Activated effector memory CD4-positive, alpha-beta T cell treated with anti-CD3 and anti-CD28 coated beads, Interleukin-2, amount 50 U/mL, for 16 hours (primary cell): ENCODE data around the gene BBOF1.

Experiments used
- DNase-seq: peaks from one replicate; pipeline ENCODE4 v3.0.0-alpha.2; 2020

The BBOF1 gene

DNA sequence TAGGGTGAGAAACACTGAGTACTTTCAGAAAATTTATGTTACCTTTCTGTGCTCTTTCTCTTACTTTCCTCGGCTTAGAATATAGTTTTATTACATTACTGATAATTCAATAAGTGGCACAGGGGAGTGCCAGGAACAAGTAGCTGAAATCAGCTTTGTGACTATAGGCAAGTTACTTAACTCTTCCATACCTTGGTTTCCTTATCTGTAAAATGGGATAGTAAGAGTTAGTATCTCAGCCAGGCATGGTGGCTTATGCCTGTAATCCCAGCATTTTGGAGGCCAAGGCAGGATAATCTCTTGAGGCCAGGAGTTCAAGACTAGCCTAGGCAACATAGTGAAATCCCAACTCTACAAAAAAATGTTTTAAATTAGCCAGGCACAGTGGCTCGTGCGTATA is 15.4 kb downstream of the BBOF1 start:
- no peak for DNase-seq

DNA sequence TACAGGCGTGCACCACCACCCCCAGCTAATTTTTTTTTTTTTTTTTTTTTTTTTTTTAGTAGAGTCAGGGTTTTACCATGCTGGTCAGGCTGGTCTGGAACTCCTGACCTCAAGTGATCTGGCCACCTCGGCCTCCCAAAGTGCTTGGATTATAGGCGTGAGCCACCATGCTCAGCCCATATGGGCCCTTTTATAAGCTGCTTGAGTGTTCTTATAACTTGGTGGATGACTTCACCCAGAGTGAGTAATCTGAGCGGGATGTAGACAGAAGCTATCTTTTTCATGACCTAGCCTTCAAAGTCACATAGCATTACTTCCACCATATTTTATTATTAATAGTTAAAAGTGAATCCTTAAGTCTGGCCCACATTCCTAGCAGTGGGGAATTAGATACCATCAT is 16.4 kb downstream of the BBOF1 start:
- no peak for DNase-seq

DNA sequence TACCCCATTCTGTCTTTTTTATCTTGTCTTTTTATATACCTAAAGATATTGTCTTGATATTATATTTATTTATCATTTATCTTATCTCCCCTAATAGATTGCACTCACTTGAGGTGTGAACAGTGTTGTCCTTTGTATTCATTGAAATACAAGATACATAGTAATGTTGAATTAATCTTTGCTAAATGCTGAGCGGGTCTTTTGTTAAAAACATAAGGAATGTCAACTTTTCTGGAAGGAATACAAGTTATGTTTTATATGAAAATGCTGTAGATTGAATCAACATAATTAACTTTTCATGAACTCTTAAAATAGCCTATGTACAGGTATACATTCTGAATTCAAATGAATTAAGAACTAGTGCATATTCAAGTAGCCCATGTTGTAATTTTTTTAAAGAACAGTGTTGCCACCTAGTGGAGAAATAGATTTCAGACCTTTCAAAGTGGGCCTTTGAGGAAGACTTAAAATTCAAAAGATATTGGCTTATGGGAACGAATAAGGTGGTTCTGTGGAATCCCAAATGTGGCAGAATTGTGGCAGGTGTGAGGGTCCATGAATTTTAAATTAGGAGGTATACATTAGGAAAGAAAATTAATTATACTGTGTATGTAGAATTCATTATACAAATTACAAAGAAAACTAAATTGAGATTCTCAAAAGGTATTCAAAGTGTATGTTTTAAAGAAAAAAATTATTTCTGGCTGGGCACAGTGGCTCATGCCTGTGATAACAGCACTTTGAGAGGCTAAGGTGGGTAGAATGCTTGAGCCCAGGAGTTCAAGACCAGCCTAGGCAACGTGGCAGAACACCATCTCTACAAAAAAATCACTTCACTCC is 19.1 kb downstream of the BBOF1 start:
- DNase-seq = no peak

DNA sequence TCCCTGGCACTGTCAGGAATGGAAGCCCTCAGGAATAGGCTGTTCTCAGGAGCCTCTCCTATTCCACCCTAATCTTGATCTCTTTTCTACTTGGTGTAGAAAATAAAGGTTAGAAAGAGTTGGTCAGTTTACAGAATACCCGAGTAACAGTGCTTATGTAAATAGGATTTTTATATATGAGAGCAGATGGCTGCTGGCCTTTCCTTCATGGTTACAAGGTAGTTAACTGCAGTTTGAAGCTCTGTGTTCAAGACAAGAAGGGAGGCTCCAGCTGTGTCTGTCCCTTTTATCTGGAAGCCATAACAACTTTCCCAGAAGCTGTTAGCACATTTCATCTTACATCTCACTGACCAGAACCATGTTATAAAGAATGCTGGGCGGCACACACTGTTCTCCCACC is 23.1 kb downstream of the BBOF1 start:
- DNase-seq = no peak

DNA sequence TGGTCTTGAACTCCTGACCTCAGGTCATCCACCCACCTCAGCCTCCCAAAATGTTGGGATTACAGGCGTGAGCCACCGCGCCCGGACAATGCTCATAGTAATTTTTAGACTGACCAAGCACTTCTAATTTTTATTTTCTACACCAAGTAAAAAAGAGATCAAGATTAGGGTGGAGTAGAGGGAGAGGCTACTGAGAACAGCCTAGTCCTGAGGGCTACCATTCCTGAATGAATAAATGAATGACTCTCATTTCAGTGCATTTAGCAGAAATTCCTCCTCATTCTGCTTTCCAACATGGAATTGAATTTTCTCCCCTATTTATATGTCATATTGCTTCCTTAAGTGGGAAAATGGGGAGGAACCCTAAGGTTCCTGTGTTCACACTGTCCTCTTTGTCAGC is 26.4 kb downstream of the BBOF1 start:
- DNase-seq = no peak

DNA sequence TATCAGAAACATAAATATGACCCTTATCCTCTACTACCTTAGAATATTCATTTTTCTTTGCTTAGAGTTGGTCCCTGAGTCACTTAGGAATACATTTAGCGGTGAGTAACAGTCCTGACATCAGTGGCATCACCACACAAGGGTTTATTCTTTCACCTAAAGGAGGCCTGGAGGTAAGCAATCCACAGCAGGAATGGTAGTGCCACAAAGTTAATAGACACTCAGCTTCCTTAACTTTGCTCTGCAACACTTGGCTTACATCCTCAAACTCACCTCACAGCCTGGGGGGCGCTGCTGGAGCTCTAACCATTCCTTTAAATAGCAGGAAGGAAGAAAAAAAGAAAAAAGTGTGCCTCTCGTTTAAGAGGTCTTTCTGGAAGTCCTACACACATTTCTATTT is 29.1 kb downstream of the BBOF1 start:
- no peak for DNase-seq

DNA sequence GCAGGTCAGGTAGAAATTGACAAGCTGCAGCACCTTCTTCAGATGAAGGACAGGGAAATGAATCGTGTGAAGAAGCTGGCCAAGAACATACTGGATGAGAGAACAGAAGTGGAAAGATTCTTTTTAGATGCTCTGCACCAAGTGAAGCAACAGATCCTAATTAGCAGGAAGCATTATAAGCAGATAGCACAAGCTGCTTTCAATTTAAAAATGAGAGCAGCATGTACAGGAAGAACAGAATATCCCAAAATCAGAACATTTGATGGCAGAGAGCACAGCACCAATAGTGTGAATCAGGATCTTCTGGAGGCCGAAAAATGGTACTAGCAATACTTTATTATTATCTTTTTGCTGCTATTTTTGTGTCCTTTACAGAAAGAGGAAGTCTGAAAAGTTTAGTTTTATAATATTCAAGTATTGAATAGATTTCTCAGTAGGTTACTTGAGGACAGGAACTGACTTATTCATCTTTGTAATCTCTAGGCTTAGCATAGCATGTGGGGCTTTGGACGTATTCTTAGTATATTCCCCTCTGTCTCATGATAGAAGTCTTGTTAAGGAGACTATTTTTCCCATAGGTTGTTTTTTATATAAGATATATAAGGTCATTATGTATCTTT is 30.8 kb downstream of the BBOF1 start:
- no peak for DNase-seq

DNA sequence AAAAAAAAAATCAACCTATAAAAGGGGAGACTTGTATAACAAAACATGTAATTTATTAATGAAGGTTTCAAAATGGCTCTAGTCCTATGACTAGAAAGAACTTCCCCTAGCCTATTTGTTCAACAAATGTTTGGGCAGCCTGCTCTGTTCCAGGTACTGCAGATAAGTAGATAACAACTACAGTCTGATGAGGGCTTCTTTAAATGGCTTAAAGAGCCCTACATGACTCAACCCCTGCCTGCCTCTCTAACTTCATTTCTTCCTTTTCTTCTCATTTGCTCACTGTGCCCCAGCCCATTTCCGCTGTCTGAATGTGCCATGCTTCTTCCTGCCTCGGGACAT is 43.6 kb downstream of the BBOF1 start:
- DNase-seq = no peak

DNA sequence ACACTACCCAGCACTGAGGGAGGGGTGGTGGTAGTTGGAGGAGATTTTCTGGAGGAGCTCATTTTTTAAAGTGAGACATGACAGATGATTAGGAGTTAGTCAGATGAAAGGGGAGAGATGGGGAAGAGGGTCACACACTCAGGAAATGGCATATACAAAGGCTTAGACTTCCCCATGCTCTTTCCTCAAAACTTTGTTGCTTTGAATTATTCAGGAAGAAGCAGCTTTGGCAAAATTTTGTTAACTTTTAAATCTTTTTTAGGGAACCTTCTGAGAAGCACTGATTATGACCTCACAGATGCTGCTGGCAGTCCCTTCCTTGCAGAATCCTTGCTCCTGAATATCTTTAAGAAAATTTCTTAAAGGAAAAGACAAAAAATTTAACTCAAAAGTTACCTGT is 45.3 kb downstream of the BBOF1 start:
- DNase-seq = no peak

DNA sequence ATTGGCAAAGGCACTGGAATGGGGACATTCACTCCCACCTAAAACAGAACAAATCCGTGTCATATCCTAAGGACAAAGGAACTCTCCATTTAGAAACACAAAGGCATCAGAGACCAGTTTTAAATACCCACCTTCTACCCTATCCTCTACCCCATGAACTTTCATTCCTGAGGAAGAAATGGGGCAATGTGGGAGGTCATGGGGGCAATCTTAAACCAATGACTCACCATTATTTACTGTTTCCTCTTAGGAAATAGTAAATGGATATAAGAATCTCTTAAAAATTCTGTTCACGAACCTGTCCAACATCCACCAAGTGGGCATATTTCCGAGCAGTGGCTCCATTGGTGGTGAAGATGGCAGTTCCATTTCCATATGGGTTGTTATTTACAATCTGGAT is 45.7 kb downstream of the BBOF1 start:
- DNase-seq = no peak

DNA sequence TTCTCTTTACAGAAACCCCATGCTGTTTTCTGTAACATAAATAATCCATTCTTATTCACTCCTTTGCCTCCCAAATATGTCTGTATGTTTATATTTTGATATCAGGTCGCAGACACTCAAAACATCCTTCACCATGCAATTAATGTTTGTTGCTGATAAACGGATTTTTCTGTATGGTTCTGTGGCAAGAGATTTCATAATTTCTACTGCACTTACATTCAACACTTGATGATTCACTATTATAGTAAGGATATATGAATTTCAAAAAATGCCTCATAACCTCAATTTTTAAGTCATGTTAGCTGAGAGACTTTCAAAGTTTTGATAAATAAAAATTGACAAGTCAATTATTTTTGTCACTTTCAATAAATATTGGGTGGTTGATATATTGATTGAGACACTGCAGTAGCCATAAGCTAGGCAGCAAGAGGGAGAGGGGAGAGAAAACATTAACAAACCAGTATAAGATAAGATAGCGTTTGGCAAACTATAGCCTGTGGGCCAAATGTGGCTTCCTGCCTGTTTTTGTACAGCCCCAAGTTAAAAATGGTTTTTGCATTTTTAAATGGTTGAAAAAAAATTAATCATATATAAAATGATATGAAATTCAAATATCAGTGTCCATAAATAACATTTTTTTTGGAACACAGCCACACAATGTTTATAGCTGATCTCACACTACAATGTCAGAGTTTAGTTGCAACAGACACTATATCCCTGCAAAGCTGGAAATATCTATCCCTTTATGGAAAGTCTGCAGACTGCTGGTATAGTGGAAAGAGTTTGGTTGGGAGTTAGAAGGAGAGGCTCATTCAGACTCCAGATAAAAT is 46.8 kb downstream of the BBOF1 start:
- DNase-seq = no peak

DNA sequence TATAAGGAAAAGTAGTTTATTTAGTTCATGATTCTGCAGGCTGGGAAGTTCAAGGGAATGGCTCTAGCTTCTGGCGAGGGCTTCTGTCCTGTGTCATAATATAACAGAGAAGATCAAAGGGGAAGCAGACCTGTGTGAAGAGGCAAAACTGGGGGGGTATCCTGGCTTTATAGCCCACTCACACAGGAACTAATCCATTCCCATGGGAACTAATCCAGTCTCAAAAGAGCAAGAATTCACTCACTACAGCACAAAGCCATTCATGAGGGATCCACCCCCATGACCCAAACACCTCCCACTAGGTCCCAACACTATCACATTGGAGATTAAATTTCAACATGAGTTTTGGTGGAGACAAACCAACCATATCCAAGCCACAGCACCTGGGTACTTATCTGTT is 58.3 kb downstream of the BBOF1 start:
- no peak for DNase-seq

DNA sequence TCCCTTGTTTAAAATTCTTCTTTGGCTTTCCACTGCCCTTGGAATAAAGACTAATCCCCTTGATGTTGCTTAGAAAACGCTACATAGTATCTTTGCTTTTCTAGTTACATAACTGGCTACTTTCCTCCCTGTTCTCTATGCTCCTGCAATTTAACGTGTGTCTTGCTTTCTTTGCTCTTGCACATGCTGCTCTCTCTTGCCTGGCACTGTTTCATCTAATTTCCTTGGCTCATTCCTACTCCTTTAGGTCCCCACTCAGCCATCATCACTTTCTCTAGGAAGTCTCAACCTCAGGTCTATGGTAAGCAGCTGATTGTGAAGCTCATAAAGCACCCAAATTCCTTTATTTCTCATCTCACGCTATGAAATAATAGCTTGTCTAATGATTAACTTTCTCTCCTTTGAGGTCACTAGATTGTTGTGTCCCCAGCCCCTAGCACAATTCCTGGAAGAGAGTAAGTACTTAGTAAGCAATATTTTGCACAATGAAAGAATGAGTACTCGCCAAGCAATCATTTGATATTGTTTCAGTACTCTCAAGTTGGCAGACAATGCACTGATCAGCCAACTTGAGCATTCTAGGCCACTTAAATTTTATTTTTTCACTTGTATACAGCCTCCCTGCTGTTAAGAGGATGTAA is 61.8 kb downstream of the BBOF1 start:
- DNase-seq = no peak

DNA sequence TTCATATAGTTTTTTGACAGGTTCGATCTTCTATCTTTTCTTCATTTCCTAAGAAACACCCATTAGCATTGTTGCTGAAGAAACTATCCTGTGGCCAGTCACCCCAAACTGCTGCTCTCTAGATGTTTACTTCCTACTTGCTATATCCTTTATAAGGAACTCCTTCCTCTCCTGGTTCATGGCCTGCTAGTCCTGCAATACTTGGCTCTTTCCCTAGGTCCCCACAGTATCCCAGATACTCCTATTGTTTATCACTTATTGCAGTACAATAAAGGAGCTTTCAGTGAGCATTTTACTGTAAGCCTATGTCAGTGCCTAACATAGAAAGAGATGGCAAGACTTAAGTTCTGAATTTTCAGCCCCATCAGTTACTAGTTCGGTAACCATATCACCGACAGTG is 62.3 kb downstream of the BBOF1 start:
- no peak for DNase-seq

DNA sequence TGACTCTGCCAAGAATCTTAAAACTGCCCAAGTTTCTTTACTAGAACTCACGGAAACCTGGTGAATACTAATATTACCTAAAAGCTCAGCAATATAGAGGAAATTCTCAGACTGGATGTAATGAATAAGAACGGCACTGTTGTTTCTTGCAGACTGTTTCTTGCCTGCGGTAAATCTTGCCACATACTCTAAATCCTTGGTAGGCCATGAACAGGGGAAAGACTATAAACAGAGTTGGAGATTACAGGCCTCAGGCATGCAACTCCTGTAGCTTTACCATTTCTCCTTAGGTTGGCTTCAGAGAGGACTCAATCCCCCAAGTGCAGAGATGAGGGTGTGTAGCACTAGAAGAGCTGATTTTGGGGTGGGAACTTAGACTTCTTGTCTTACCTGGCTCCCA is 64.0 kb downstream of the BBOF1 start:
- no peak for DNase-seq

DNA sequence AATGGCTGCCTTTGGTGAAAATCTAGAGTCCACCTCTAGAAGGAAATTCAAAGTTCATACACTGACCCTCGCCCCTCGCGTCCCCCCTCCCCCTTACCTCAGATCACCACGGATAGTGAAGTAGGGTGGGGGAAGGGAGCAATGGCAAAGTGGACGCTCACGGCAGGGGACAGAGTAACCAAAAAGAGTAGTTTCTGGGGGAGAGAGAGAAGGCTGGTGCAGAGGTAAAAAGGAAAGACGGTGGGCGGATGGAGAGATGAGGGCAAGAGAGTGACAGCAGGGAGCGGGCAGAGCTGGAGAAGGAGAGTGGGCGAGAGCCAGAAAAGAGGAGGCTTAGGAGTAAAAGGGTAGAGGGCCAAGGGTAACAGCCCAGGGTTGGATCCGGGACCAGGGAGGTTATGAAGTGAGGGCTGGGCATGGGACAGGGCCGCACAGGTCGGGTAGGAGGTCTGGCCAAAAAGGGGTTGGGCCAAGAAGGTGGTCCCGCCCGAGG is 64.7 kb downstream of the BBOF1 start:
- DNase-seq = no peak

DNA sequence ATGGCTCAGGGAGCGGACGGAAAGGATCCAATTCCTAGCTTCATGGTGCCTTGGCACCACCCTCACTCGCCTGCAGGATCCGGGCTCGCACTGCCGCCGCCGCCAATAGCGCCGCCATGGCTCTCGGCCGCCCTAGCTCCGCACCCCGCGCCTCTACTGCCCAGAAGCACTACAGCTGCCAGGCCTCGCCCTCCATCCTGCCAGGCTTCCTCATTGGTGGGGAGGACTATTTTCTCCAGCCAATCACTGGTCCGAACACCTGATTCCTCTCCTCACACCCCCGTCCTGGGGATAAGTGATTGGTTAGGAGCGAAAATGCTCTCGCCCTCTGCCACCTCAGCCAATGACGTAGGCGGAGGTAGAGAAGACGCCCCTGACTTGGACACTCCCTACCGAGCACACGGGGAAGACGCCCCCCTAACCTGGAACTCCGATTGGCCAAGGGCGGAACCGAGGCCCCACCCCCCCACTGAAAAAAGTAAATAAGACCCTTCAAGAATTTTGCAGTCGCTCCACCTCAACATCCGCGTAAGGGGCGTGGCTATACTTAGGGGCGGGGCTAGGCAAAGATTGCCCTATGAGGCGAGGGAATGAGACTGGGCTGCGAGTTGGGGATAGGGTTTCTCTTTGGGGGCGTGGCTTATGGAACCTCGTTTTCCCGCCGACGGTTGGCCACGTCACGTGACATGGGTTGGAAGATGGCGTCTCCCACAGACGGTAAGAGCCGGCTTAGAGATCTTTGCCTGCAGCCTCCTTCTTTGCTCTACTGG is 65.3 kb downstream of the BBOF1 start, which contains the start of the genes ALDH6A1 and LIN52:
ALDH6A1 (minus strand) TSS at position 177 of the 770 bp plus-strand sequence; CDS start at position 118, 59 bp downstream.
LIN52 (plus strand) TSS at position 680 of the 770 bp plus-strand sequence; CDS start at position 699, 19 bp downstream.
- DNase-seq = peak; percentile 100

DNA sequence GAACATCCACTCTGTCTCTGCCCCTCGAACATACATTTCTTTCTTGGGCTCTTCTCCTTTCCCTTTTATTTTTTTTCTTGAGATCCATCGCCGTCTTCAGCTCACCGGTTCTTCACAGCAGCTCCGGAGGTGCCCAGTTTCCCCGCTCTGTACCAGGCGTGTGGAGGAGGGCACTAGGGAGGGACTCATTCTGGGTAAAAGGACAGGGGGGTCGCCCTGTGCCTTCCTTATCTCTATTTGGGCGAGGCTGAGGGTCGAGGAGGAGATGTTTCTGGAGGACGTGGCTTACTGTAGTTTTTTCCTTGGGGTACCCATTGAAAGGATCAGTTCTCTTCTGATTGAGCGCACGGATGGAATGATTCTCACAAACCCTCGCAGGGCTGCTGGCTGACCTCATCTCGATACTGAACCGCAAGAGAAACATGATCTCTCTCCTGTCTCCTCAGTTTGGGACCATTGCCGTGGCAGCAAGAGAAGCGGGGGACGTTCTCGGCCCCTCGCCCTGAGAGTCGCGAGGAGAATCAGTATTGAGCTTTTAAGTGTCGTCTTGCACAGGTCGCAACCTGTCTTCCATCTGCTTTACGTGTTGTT is 66.0 kb downstream of the BBOF1 start:
- DNase-seq = no peak

DNA sequence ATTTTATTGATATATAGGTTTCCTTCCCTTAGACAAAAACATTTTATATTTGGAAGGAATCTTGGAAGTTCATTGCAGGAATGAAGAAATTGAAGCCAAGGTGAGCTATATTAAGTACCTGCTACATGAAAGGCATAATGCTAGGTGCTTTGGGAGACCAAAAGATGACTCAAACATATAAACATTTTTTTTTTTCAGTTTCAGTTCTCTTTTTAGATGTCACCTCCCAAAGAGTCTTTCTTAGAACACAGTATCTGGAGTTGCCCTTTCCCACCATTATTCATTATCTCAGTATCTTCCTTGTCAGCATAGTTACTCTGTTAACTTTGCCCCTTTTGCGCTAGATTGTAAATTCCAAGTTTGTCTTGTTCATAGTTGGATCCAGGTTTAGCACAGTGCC is 66.7 kb downstream of the BBOF1 start:
- no peak for DNase-seq

DNA sequence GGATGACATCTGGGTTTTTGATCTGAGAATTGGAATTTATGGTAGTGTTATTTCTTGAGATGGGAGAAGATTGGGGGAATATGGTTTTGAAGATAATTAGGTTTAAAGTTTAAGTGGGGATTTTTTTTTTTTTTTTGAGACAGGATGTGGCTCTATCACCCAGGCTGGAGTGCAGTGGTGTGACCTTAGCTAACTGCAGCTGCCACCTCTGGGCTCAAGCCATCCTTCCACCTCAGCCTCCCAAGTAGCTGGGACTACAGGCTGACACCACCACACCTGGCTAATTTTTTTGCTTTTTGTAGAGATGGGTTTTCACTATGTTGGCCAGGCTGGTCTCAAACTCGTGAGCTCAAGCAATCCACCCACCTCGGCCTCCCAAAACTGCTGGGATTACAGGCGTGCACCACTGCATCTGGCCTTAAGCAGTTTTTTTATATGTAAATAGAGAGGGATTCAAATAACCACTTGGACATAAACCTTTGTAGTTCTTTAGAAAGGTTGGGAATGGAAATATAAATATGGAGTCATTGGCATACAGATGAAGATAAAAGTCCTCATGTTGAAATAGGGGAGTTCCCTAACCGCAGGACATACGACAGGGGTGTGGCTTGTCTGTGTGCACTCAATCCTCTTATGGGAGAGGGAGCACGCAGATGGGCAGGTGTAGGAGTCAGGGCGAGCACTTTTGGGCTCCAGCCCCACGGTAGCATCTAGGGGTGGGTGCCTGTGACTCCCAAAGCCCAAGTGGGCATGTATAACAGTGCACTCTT is 70.3 kb downstream of the BBOF1 start:
- no peak for DNase-seq

DNA sequence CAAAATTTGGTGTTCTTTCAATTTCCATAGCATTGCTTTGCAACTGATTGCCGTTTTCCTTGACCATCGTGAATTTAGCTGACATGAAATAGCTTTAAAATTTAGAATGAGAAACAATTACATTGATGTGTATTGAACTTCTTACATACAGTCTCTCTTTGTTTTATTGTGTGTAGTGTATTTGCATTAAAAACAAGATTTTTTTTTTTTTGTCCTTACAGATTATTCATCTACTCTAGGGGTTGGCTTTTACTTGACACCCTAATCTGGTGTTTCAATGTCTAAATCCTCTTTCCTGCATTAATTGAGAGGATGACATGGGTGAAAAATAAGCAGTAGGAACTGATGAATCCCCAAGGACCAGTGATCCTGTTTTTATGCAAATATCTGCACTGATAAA is 86.2 kb downstream of the BBOF1 start:
- no peak for DNase-seq
